Central memory CD8-positive, alpha-beta T cell (primary cell): ENCODE data around the gene PAPPA2.

Source experiments
- ATAC-seq: fragments of 150-1000 bp; cut with Tn5 transposase; replicated peaks from 2 replicates; pipeline ENCODE4 v1.10.0; 2022; ENCODE audit warnings: mild to moderate bottlenecking, moderate FRiP score, moderate number of reproducible peaks; ENCODE audit not compliant: poor library complexity, severe bottlenecking; ENCODE audit errors: extremely low read depth
- DNase-seq, 2 donors: peaks; one replicate each; pipeline ENCODE4 v3.0.0; 2021; ENCODE audit warnings: low spot score in 2 of 2
- H3K27ac Mint-ChIP-seq: one replicate; pipeline ENCODE4 v1.8.0; 2022; ENCODE audit warnings: low read depth, mild to moderate bottlenecking, moderate library complexity, mixed read lengths
- H3K27me3 Mint-ChIP-seq: one replicate; pipeline ENCODE4 v1.8.0; 2022; ENCODE audit warnings: mixed read lengths
- H3K36me3 Mint-ChIP-seq: one replicate; pipeline ENCODE4 v1.8.0; 2022; ENCODE audit warnings: mild to moderate bottlenecking, moderate library complexity, mixed read lengths; ENCODE audit not compliant: insufficient read depth
- H3K4me1 Mint-ChIP-seq: one replicate; pipeline ENCODE4 v1.8.0; 2022; ENCODE audit warnings: mixed read lengths
- H3K4me3 Mint-ChIP-seq: one replicate; pipeline ENCODE4 v1.8.0; 2022; ENCODE audit warnings: mild to moderate bottlenecking, moderate library complexity, mixed read lengths
- H3K9me3 Mint-ChIP-seq: one replicate; pipeline ENCODE4 v1.8.0; 2022; ENCODE audit warnings: mixed read lengths

PAPPA2 gene

GRCh38 chr1:176461576-176461975, 1.4 kb upstream of the PAPPA2 start:
- DNase-seq = no peak
- Mint-ChIP-seq H3K27me3 (no peaks in the 10 kb centered on the region), H3K9me3 (peaks cover 5% of the 10 kb centered on the region), H3K4me1 (no peaks in the 10 kb centered on the region), H3K36me3 (peaks cover 4% of the 10 kb centered on the region), H3K4me3 (no peak overlapping the region), H3K27ac (no peak overlapping the region)
- ATAC-seq = no peak

GRCh38 chr1:176466514-176466913, 3.5 kb downstream of the PAPPA2 start:
- no peak overlapping the region for H3K27ac Mint-ChIP-seq
- no peak overlapping the region for H3K4me3 Mint-ChIP-seq
- H3K36me3 Mint-ChIP-seq = no peaks in the 10 kb centered on the region
- ATAC-seq = no peak
- no peaks in the 10 kb centered on the region for H3K4me1 Mint-ChIP-seq
- no peak for DNase-seq
- no peaks in the 10 kb centered on the region for H3K27me3 Mint-ChIP-seq
- H3K9me3 Mint-ChIP-seq = no peaks in the 10 kb centered on the region

- Mint-ChIP-seq H3K36me3 (peaks cover 2% of the 10 kb centered on the region), H3K27me3 (no peaks in the 10 kb centered on the region), H3K27ac (no peak overlapping the region), H3K4me3 (no peak overlapping the region), H3K9me3 (no peaks in the 10 kb centered on the region), H3K4me1 (no peaks in the 10 kb centered on the region)
- DNase-seq = no peak
- no peak for ATAC-seq
These were observed 6.6 kb downstream of the PAPPA2 start for GRCh38 chr1:176469450-176470010.

- Mint-ChIP-seq H3K4me3 (no peak overlapping the region), H3K27me3 (no peaks in the 10 kb centered on the region), H3K27ac (no peak overlapping the region), H3K4me1 (no peaks in the 10 kb centered on the region), H3K36me3 (peaks cover 2% of the 10 kb centered on the region), H3K9me3 (peaks cover 5% of the 10 kb centered on the region)
- DNase-seq (no peak), ATAC-seq (no peak)
These were observed 8.6 kb downstream of the PAPPA2 start for GRCh38 chr1:176471338-176472121.

- ATAC-seq = no peak
- DNase-seq = no peak
- no peak overlapping the region for H3K27ac Mint-ChIP-seq
- H3K36me3 Mint-ChIP-seq = no peaks in the 10 kb centered on the region
- no peaks in the 10 kb centered on the region for H3K27me3 Mint-ChIP-seq
- no peaks in the 10 kb centered on the region for H3K4me1 Mint-ChIP-seq
- peaks cover 5% of the 10 kb centered on the region for H3K9me3 Mint-ChIP-seq
- H3K4me3 Mint-ChIP-seq = no peak overlapping the region
These were observed 17.0 kb downstream of the PAPPA2 start for GRCh38 chr1:176479971-176480370.

- no peaks in the 10 kb centered on the region for H3K4me1 Mint-ChIP-seq
- no peaks in the 10 kb centered on the region for H3K36me3 Mint-ChIP-seq
- no peak for ATAC-seq
- no peak overlapping the region for H3K27ac Mint-ChIP-seq
- no peak overlapping the region for H3K4me3 Mint-ChIP-seq
- H3K27me3 Mint-ChIP-seq = no peaks in the 10 kb centered on the region
- peaks cover 5% of the 10 kb centered on the region for H3K9me3 Mint-ChIP-seq
- DNase-seq = no peak
These were observed 17.8 kb downstream of the PAPPA2 start for GRCh38 chr1:176480750-176481149.

- DNase-seq = no peak
- H3K4me1 Mint-ChIP-seq = no peaks in the 10 kb centered on the region
- H3K36me3 Mint-ChIP-seq = no peaks in the 10 kb centered on the region
- no peak overlapping the region for H3K4me3 Mint-ChIP-seq
- no peaks in the 10 kb centered on the region for H3K27me3 Mint-ChIP-seq
- ATAC-seq = no peak
- H3K27ac Mint-ChIP-seq = no peak overlapping the region
- peaks cover 10% of the 10 kb centered on the region for H3K9me3 Mint-ChIP-seq
These were observed 22.1 kb downstream of the PAPPA2 start for GRCh38 chr1:176485083-176485482.

GRCh38 chr1:176494436-176494835, 31.5 kb downstream of the PAPPA2 start:
- no peak for DNase-seq
- Mint-ChIP-seq H3K27ac (no peak overlapping the region), H3K9me3 (no peaks in the 10 kb centered on the region), H3K27me3 (no peaks in the 10 kb centered on the region), H3K36me3 (no peaks in the 10 kb centered on the region), H3K4me1 (no peaks in the 10 kb centered on the region), H3K4me3 (no peak overlapping the region)
- ATAC-seq = no peak

- Mint-ChIP-seq H3K27ac (no peak overlapping the region), H3K4me3 (no peak overlapping the region), H3K4me1 (no peaks in the 10 kb centered on the region), H3K27me3 (no peaks in the 10 kb centered on the region), H3K36me3 (no peaks in the 10 kb centered on the region), H3K9me3 (no peaks in the 10 kb centered on the region)
- no peak for DNase-seq
- no peak for ATAC-seq
These were observed 36.7 kb downstream of the PAPPA2 start for GRCh38 chr1:176499671-176500070.

GRCh38 chr1:176501599-176501998, 38.6 kb downstream of the PAPPA2 start:
- no peak for ATAC-seq
- peaks cover 10% of the 10 kb centered on the region for H3K27me3 Mint-ChIP-seq

GRCh38 chr1:176504848-176505553, 42.0 kb downstream of the PAPPA2 start:
- H3K4me3 Mint-ChIP-seq = no peak overlapping the region
- no peaks in the 10 kb centered on the region for H3K9me3 Mint-ChIP-seq
- H3K4me1 Mint-ChIP-seq = no peaks in the 10 kb centered on the region
- H3K36me3 Mint-ChIP-seq = no peaks in the 10 kb centered on the region
- H3K27ac Mint-ChIP-seq = no peak overlapping the region
- no peak for ATAC-seq
- no peak for DNase-seq
- peaks cover 10% of the 10 kb centered on the region for H3K27me3 Mint-ChIP-seq

More at GRCh38 chr1:176501599-176501998, 38.6 kb downstream of the PAPPA2 start:
- H3K27ac Mint-ChIP-seq = no peak overlapping the region
- H3K36me3 Mint-ChIP-seq = no peaks in the 10 kb centered on the region
- DNase-seq = no peak
- H3K4me1 Mint-ChIP-seq = no peaks in the 10 kb centered on the region
- no peak overlapping the region for H3K4me3 Mint-ChIP-seq
- H3K9me3 Mint-ChIP-seq = no peaks in the 10 kb centered on the region

GRCh38 chr1:176512966-176513365, 50.0 kb downstream of the PAPPA2 start:
- Mint-ChIP-seq H3K27me3 (no peaks in the 10 kb centered on the region), H3K36me3 (no peaks in the 10 kb centered on the region), H3K9me3 (peaks cover 5% of the 10 kb centered on the region), H3K4me1 (no peaks in the 10 kb centered on the region), H3K27ac (no peak overlapping the region), H3K4me3 (no peak overlapping the region)
- no peak for ATAC-seq
- DNase-seq = no peak

- ATAC-seq (no peak), DNase-seq (no peak)
- Mint-ChIP-seq H3K9me3 (peaks cover 5% of the 10 kb centered on the region), H3K4me1 (no peaks in the 10 kb centered on the region), H3K36me3 (no peaks in the 10 kb centered on the region), H3K27ac (no peak overlapping the region), H3K4me3 (no peak overlapping the region), H3K27me3 (no peaks in the 10 kb centered on the region)
These were observed 52.3 kb downstream of the PAPPA2 start for GRCh38 chr1:176515310-176515709.
